ENCODE measurements around the gene RIC1.
A peak's percentile ranks its signal among the peaks of the same experiment; 100 is the strongest.
"Not testable (repeated sequence)": the region's sequence is repeated elsewhere in the genome, so short reads cannot be mapped to it uniquely, and the experiment has no call there.

The RIC1 gene, protein sequence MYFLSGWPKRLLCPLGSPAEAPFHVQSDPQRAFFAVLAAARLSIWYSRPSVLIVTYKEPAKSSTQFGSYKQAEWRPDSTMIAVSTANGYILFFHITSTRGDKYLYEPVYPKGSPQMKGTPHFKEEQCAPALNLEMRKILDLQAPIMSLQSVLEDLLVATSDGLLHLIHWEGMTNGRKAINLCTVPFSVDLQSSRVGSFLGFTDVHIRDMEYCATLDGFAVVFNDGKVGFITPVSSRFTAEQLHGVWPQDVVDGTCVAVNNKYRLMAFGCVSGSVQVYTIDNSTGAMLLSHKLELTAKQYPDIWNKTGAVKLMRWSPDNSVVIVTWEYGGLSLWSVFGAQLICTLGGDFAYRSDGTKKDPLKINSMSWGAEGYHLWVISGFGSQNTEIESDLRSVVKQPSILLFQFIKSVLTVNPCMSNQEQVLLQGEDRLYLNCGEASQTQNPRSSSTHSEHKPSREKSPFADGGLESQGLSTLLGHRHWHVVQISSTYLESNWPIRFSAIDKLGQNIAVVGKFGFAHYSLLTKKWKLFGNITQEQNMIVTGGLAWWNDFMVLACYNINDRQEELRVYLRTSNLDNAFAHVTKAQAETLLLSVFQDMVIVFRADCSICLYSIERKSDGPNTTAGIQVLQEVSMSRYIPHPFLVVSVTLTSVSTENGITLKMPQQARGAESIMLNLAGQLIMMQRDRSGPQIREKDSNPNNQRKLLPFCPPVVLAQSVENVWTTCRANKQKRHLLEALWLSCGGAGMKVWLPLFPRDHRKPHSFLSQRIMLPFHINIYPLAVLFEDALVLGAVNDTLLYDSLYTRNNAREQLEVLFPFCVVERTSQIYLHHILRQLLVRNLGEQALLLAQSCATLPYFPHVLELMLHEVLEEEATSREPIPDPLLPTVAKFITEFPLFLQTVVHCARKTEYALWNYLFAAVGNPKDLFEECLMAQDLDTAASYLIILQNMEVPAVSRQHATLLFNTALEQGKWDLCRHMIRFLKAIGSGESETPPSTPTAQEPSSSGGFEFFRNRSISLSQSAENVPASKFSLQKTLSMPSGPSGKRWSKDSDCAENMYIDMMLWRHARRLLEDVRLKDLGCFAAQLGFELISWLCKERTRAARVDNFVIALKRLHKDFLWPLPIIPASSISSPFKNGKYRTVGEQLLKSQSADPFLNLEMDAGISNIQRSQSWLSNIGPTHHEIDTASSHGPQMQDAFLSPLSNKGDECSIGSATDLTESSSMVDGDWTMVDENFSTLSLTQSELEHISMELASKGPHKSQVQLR (N-terminal part only)

DNA sequence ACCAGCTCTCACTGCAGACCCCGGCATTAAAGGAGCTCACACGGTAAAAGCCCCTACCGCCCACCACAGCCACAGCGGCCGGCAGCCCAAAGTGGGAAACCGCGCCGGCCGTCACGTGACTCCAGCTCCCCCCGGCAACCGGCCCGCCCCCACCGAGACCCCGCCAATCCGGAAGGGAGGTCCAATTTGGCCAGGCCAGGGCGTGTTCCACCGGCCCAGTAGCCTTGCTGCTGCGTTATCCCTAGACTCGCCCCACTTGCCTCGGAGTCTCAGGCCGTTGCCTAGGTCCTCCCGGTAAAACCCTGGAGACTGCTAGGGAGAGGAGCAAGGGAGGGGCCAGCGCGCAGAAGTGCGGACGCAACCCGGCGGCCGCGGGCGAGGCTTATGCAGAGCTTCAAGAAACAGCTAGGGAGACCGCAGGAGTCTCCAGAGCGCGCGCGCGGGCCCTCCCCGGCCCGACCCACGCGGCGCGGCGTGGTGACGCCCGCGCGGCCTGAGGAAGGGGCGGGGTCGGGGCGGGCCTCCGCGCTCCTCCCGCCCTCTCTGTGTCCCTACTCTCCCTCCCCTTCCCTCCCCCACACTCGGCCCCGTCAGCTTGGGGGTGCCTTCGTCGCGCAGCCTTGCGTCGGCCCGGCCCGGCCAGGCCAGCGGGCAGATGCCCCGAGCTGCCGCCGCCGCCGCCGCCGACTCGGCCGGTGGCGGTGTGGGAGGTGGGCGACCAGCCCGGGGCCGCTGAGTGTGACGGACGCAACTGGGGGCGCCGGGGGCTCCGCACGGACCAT is at the start of gene RIC1:
Gene RIC1 (plus strand): TSS at position 578 of the 782 bp plus-strand sequence. CDS start 203 bp downstream, at position 781.
- peak; percentile 88 for DNase-seq

DNA sequence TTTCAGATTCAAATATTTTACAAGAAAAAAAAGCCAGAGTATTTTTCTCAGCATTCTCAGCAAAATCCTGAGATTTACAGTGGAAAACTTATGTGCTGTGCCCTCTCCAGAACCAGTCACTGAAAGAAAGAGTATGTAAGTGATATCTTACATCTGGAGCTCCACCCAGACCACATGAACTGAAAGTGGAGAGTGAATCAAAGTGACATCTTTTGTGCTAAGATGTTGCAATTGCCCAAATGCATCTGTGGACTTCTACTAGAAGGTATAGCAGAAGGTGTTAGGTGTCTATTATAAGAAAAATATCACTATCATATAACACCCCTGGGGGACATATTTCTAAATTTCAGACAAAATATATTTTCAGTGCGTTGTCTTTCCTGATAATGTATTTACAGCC is 49.0 kb upstream of the RIC1 start:
- DNase-seq, result no peak

DNA sequence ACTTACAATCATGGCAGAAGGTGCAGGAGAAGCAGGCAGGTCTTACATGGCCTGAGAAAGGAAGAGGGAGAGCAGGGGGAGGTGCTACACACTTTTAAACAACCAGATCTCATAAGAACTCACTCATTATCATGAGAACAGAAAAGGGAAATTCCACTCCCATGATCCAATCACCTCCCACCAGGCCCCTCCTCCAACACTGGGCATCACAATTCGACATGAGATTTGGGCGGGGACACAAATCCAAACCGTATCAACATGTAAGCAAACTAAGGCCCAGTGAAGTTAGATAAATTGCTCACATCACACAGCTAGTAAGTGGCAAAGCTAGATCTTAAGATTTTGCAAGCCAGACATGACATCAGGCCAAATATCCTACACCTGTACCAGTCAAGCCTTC is 48.3 kb upstream of the RIC1 start:
- DNase-seq, result no peak

DNA sequence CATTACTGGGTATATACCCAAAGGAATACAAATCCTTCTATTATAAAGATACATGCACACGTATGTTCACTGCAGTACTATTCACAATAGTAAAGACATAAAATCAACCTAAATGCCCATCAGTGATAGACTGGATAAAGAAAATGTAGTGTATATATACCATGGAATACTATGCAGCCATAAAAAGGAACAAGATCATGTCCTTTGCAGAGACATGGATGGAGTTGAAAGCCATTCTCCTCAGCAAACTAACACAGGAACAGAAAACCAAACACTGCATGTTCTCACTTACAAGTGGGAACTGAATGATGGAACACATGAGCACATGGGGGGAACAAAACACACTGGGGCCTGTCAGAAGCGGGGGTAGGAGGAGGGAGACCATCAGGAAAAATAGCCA is 47.2 kb upstream of the RIC1 start:
- DNase-seq, result not testable (repeated sequence)

DNA sequence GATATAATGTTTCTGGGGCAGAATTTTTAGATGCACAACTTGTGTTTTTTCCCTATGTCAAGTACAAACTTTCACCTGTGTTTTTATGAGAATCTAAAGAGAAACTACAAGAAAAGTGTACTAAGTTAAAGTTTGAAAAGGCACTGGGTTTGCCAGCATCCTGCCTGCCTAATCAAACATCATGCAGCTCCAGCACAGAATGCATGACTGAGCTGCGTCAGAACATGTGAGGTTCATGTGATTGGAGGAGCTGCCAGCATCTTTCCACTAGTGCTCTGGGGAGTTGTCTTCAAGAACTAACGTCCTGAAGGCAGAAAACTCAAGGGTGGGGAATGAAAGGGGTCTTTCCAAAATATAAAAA is 46.1 kb upstream of the RIC1 start:
- DNase-seq, result no peak

DNA sequence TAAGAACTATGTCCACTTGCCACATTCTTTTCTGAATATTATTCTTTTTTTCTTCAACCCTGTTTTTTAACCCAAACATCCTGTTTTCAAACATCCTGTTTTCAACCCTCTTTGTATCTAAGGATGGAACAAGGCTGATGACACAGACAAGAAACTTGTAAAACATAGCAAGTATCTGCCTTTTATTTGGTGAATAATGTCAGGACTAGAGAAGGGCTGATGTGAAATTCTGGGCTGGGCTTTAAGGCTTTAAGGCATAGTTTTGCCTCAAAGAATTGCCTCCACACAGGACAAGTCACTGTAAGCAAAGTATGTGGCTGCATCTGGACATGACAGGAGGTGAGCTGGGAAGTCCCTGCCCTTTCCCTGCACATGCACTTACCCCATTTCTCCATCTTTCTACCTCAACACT is 42.5 kb upstream of the RIC1 start:
- DNase-seq, result no peak

DNA sequence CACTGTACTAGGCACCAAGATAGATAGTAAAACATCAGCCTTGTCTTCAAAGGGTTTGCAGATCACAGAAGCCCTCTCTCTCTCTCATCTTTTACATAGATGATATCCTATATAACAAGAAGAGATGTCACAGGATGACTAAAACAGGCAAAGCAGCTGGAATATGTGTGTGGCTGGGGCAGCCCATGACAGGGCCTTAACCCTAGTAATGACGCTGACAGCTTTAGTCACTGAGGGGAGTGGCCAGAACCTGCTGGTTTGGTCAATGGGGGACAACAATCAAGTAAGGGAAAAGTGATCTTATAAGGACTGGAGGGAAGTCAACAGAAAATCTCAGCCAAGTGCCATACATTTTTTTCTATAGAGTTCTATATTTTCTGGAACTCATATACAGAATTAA is 41.9 kb upstream of the RIC1 start:
- DNase-seq, result no peak

DNA sequence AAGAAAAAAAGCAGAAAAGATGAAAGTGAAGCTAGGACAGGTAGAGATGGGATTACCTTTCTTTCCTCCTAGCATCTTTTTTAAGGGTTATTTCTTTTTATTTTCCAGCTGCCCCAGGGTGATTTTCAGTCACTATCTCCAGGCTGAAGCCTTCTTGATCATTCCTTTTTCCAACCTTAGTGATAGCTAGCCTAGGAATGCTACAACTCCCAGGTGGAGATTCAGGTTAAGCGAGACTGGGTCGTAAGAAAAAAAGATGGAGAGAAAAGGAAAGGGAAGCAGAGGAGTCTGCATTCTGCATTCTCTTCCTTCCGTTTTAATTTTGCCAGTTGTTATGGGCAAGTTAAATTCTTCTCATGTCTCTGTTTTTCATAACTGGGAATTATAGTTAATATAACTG is 36.7 kb upstream of the RIC1 start:
- no peak for DNase-seq

DNA sequence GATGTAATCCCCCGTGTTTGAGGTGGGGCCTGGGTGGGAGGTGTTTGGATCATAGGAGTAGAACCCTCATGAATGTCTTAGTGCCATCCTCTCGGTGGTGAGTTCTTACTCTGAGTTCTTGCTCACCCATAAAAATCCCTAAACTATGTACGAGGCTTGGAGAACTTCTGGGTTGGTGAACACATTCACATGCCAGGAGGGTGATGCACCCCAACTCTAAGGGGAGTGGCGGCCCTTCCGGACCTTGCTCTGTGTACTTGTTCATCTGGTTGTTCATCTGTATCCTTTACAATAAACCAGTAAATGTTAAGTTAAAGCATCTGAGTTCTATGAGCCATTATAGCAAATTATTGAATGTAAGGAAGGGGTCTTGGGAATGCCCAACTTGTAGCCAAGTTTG is 36.0 kb upstream of the RIC1 start:
- no peak for DNase-seq

DNA sequence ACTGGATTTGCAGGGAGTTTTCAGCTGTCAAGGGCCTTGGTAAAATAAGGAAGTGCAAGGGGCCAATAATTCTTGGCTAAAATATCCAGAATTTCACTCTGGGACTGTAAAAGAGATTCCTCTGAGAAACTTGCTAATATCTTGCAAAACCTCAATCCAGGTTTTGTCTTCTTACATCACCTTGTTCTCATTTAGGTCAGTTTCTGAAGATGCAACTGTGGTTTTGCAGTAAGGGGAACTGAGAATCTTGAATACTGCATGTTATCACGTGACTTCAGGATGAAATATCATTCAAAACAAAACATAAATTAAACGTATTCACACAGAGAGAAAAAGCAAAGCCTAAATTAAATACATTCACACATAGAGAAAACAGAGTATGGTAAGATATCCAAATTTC is 35.0 kb upstream of the RIC1 start:
- no peak for DNase-seq

DNA sequence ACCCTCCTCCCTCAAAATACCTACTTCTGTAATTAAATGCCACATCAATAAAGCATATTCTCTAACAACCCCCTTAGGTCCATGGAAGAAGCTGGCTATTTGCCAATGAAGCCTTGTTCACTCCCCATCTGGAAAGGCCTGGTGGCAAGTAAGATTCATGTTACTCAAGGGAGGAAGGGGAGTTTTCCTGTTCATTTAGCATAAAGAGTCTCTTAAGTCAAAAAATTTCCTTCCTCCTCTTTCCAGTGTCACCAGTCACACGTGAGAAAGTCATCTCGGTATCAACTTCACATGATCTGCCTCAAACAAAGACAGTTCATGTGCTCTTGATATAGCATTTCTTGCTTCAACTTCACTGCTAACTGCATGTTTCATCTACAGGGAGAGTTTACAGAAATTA is 32.7 kb upstream of the RIC1 start:
- DNase-seq, result no peak

DNA sequence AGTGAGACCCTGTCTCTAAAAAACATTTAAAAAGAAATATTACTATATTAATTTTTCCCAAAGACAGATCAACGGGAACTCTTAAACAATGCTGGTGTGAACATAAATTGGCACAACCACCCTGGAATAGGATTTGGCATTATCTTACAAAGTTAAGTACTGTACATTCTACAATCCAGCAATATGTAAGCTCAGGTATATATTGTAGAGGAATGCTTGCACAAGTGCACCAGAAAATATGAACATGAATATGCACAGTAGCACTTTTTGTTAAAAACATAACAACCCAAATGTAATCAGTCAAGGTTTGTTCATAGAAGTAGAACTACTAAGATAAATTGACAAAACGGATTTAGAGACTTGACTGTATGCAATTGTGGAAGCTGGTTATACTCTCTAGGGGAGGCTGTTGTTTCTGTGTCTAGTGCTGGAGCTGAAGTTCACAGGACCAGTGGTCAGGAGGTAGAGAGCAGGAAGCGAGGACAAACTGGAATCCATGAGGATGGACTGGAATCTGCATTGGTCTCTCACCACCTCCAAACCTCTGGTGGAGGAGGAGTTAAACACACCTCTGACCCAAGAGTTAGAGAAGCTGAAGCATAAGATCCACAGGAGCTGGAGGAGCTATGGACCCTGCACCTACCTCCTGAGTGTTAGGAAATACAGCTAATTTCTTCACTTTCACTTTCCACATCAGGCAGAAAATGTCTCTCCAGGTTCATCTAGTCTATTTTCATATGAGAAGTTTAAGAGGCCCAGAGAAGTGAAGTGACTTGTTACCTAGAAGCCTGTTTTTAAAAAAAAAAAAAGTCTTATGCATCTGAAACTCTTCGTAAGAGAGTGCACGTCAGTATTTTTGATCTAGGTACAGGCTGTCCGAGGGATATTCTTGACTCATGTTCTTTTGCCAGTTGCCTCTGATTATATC is 20.3 kb upstream of the RIC1 start:
- no peak for DNase-seq

DNA sequence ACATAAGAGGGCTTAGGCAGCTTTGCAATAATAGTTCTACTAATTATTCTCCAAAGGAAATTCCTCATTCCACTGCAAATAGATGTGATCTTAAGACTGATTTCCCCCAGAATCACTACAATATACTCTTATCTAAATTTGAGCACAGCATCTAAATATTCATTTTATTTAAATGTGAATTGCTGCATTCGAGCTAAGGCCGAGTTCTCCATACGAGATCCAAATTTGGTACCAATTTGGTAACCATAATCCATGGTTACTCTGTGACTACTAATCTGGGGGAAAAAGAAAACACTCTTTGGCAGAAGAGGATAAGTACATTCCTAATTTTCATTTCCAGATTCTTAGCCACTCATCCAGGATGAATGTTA is 19.7 kb upstream of the RIC1 start:
- DNase-seq, result no peak

DNA sequence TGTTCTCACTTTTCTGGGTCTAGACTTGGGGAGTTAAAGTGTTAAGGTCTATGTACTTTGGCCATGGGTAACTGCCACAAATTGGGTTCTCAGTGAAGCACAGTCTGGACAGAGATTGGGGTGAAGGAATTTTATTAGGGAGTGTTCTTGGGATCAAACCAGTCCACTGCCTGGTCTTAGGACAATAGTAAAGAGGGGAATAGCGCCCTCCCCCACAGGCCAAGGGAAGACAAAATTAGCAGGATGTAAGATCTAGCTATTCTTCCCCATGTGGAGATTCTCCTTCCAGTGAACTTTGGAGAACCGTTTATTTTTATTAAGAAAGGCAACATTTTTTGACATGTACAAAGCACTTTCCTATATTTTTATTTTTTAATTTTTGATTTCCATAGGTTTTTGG is 18.4 kb upstream of the RIC1 start:
- DNase-seq, result no peak

DNA sequence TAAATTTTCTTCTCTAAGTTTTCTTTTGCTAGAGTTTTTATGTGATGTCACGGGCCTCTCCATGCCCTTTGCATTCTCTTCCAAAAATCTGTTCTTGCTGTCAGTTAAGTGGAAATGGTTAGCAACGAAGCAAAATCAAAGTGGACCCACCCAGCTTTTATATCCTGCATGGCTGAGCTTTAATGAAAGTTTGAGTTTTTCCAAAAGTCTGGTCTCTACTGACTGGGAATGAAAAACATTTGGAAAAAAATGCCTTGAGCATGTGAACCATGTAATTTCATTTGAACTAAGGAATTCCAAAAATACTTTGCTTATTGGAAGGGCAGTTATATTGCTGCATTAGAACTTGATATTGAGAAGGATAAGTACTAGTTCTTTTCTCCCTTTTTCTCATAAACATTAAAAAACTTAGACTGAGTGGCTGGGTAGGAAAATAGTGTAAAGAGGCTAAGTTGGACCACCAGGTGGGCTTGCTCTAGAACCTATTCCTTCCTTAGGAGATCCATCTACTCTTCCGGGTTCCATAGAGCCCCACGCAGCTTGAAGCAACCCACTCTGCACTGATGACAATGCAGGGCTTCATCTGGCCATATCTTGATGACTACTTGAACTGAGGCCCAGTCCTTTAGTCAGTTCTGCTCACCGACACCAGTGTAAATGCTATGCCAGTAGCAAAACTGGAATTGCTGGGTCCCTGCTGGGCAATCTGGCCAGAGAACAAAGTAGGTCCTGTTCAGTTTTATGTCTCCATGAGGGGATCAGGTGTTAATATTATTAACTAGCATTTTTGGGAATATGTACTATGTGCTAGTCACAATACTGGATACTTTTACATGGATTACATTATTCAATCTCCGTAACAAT is 17.4 kb upstream of the RIC1 start:
- no peak for DNase-seq

DNA sequence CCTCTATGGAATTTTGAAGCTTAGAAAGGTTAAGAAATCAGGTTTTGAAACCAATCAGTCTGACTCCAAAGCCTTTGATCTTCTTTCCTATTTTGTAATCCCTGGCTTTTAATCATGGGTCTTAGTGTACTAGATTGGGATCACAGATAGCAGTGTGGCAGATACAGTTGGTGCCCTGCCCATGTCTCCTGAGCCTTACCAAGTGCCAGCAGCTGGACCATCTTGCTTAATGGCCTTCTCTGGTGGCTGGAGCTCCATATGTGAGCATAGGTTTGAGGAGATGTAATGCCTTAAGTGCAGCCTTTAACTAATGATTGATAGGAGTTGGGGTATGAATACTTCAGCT is 16.7 kb upstream of the RIC1 start:
- no peak for DNase-seq

DNA sequence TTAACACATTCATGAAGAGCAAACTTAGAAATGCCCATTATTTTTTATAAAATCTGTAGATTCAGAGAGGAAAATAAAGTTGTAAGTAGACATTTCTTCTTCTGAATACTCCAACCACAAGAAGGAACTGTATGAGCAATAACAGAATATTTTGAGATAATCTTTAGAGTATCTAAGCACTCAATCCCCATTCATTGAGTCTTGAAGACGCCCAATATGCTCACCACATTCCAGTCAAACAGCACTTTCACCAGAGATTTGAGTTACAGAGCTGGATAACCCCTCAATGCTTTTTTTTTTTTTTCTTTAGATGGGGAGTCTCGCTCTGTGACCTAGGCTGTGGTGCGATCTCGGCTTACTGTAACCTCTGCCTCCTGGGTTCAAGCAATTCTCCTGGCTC is 14.7 kb upstream of the RIC1 start:
- no peak for DNase-seq

DNA sequence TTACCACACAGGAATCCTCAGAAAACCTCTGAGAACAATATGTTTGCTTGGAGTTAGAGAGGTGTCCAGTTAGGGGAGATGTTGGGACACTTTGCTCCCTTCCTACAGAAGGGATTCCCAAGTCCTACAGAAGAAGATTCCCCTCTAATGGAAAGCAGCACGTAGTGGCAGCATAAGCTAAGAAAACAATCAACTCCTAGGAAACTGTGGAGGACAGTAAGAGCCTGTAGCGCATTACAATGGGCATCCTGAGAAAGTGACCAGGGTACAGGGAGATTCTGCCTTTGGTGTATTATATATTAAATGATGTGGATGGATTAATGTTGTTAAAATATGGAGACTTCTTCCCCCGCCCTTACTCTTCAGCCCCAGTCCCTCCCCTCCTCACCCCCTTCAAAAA is 13.9 kb upstream of the RIC1 start:
- no peak for DNase-seq

DNA sequence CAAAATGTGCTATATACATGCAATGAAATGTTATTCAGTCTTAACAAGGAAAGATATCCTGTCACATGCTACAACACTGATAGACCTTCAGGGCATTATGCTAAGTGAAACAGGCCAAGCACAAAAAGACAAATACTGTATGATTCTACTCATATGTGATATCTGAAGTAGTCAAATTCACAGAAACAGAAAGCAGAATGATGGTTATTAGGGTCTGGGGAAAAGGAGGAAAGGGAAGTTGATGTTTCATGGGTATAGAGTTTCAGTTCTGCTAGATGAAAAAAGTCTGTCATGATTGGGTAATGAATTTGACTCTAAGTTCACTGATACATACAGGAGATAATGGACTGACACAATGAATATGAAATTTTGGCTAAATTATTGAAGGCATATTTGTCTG is 11.2 kb upstream of the RIC1 start:
- DNase-seq, result no peak

DNA sequence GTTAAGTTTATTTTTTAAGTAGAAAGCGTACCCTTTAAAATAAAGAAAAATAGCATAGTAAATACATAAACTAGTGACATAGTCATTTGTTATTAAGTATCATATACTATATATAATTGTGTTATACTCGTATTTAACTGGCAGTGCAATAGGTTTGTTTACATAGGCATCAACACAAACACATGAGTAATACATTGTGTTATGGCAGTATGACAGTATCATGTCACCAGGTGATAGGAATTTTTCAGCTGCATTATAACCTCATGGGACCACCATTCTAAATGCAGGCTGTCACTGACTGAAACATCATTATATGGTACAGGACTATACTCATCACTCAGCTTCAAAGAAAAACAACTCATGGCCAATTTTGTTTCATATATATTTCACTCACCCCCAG is 8.4 kb upstream of the RIC1 start:
- no peak for DNase-seq

DNA sequence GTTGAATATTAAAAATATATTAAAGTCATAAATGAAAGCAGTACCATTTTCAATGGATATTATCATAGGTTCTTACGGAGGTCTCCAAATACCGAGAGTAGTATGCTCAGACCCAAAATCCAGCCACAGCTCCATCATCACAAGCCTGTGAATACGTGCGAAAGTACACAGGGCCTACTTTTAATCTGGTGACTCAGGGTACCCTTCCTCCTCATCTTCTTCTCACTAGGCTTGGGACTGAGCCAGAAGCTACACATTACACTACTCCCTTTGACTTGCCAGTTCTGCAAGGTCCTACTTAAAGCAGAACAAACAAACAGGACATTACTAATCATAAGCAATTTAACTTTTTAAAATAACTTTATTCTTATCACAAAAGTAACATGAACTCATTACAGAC is 7.6 kb upstream of the RIC1 start:
- DNase-seq, result no peak
